ENCODE data around the gene USP47.

USP47 gene

DNA sequence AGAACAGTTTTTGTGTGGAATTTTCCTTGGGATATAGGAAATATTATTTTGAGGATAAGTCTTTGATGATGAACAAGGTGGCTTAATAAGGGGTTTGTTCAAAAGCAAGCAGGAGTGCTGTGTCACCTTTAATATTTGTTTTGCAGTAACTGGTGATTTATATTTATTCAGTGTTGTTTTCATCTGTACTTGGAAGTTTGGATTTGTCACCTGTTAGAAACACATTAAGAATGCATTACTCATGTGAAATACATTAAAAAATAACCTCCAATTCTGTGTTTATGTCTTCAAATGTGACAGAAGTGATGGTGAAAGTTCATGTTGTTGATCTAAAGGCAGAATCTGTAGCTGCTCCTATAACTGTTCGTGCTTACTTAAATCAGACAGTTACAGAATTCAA, 96.2 kb downstream of the USP47 start:
- DNase-seq = no peak
- H3K36me3 Mint-ChIP-seq (ENCODE audit: low read depth) = peaks cover 76% of the 10 kb centered on the region
- H3K27ac Mint-ChIP-seq = no peak overlapping the region
- no peaks in the 10 kb centered on the region for H3K27me3 Mint-ChIP-seq (ENCODE audit: low read depth, poor library complexity)
- H3K9me3 Mint-ChIP-seq = no peaks in the 10 kb centered on the region
- H3K4me1 Mint-ChIP-seq = no peaks in the 10 kb centered on the region
- TF ChIP-seq, protein P1, sequence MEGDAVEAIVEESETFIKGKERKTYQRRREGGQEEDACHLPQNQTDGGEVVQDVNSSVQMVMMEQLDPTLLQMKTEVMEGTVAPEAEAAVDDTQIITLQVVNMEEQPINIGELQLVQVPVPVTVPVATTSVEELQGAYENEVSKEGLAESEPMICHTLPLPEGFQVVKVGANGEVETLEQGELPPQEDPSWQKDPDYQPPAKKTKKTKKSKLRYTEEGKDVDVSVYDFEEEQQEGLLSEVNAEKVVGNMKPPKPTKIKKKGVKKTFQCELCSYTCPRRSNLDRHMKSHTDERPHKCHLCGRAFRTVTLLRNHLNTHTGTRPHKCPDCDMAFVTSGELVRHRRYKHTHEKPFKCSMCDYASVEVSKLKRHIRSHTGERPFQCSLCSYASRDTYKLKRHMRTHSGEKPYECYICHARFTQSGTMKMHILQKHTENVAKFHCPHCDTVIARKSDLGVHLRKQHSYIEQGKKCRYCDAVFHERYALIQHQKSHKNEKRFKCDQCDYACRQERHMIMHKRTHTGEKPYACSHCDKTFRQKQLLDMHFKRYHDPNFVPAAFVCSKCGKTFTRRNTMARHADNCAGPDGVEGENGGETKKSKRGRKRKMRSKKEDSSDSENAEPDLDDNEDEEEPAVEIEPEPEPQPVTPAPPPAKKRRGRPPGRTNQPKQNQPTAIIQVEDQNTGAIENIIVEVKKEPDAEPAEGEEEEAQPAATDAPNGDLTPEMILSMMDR (IDR thresholded peaks at IDR 0.05) = no peak
- H3K4me3 Mint-ChIP-seq = no peak overlapping the region

DNA sequence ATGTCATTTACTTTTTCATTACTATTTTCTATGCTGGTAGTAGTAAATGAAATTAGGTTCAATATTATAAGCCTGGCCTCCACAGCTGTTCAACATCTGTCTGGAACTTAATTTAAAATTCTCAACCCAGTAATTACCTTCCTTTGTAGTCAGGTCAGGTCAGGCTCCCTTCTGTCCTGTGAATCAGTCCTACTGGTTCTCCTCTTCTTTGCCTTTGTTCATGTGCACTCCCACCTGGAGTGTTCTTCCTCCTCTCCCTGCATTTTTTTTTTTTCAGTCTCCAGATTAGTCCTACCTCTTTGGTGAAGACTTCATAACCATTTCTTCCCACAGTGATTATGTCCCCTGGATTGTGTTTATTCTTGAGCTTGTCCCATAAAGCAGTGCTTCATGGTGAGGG, 98.8 kb downstream of the USP47 start:
- no peak for DNase-seq
- peak overlapping the region; percentile 37 for H3K27ac Mint-ChIP-seq

DNA sequence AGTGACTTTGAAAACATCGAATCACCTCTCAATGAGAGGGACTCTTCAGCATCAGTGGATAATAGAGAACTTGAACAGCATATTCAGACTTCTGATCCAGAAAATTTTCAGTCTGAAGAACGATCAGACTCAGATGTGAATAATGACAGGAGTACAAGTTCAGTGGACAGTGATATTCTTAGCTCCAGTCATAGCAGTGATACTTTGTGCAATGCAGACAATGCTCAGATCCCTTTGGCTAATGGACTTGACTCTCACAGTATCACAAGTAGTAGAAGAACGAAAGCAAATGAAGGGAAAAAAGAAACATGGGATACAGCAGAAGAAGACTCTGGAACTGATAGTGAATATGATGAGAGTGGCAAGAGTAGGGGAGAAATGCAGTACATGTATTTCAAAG, 100.9 kb downstream of the USP47 start:
- Mint-ChIP-seq H3K36me3 (ENCODE audit: low read depth) (peaks cover 71% of the 10 kb centered on the region), H3K9me3 (no peaks in the 10 kb centered on the region), H3K27ac (no peak overlapping the region), H3K27me3 (ENCODE audit: low read depth, poor library complexity) (no peaks in the 10 kb centered on the region), H3K4me1 (no peaks in the 10 kb centered on the region), H3K4me3 (no peak overlapping the region)
- TF ChIP-seq, protein P1 (IDR thresholded peaks at IDR 0.05) = no peak
- no peak for DNase-seq

More for the DNA sequence above, 98.8 kb downstream of the USP47 start:
- no peak overlapping the region for H3K4me3 Mint-ChIP-seq
- H3K9me3 Mint-ChIP-seq = no peaks in the 10 kb centered on the region
- H3K4me1 Mint-ChIP-seq = no peaks in the 10 kb centered on the region
- H3K27me3 Mint-ChIP-seq (ENCODE audit: low read depth, poor library complexity) = no peaks in the 10 kb centered on the region
- TF ChIP-seq, protein P1 (IDR thresholded peaks at IDR 0.05) = no peak
- peaks cover 71% of the 10 kb centered on the region for H3K36me3 Mint-ChIP-seq (ENCODE audit: low read depth)

DNA sequence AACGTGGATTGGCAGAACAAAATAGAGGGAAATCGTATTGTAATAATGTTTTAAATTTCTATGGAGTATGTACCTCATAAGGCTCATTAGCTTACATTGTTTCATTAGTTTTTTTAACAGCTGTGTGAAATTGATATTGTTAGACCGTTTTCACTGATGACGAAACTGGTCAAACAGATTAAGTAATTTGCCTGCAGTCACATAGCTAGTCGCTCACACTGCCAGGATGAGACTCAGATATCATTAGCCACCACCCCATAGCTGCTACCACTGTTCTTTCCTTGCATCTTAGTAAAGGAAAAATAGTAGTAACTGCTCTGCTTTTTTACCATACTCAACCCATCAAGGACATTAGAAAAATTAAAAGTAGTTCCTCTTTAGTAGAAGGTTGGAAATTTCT, 102.7 kb downstream of the USP47 start:
- Mint-ChIP-seq H3K36me3 (ENCODE audit: low read depth) (peaks cover 70% of the 10 kb centered on the region), H3K27me3 (ENCODE audit: low read depth, poor library complexity) (no peaks in the 10 kb centered on the region), H3K9me3 (no peaks in the 10 kb centered on the region), H3K27ac (no peak overlapping the region), H3K4me3 (no peak overlapping the region), H3K4me1 (no peaks in the 10 kb centered on the region)
- no peak for DNase-seq
- TF ChIP-seq, protein P1 (IDR thresholded peaks at IDR 0.05) = no peak

DNA sequence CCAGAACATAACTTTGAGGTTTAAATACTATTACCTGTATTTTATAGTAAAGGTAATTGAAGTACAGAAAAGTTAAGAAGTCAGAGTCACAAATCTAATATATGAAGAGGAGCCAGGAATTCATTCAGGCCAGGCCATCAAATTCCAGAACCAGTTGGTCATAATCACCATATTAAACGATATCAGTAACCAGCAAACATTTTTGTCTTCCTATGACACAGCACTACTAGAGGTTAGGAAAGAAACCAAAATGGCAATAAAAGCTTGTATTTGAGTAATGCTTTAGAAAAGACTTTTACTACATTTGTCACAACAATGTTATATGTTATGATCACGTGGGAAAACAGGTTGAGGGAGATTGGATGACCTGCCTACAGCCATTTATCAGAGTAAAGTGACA, 104.4 kb downstream of the USP47 start:
- TF ChIP-seq, protein P1 (IDR thresholded peaks at IDR 0.05) = no peak
- Mint-ChIP-seq H3K27me3 (ENCODE audit: low read depth, poor library complexity) (no peaks in the 10 kb centered on the region), H3K9me3 (no peaks in the 10 kb centered on the region), H3K4me1 (no peaks in the 10 kb centered on the region), H3K36me3 (ENCODE audit: low read depth) (peaks cover 81% of the 10 kb centered on the region), H3K4me3 (no peak overlapping the region), H3K27ac (no peak overlapping the region)
- DNase-seq = no peak

DNA sequence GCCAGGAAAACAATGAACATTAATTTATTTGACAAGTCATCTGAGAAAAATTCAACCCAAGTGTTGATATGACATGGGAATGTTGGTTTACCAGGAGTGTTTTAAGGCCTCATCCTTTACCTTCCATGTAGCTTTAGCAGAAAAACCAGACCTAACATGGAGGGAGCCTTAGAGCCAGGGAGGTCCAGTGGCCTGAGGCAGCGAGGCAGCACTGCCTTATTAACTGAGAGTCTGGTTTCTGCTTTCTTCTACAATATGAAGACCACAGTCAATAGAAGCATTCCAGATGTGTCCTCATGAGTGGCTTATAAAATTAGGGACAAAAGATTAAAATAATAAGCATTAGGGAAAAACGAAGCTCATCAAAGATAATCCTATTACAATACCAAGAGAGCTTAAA, 105.1 kb downstream of the USP47 start:
- DNase-seq = no peak
- Mint-ChIP-seq H3K4me3 (no peak overlapping the region), H3K9me3 (no peaks in the 10 kb centered on the region), H3K4me1 (no peaks in the 10 kb centered on the region), H3K36me3 (ENCODE audit: low read depth) (peaks cover 82% of the 10 kb centered on the region), H3K27ac (no peak overlapping the region), H3K27me3 (ENCODE audit: low read depth, poor library complexity) (no peaks in the 10 kb centered on the region)
- TF ChIP-seq, protein P1 (IDR thresholded peaks at IDR 0.05) = no peak
